GM19463 (cell line): ENCODE measurements around the gene OR8B12.

Experiments used
- ATAC-seq: cut with Tn5 transposase; IDR thresholded peaks from one replicate; pipeline ENCODE4 v1.9.1; 2021; ENCODE audit warnings: mild to moderate bottlenecking, moderate library complexity; ENCODE audit not compliant: unreplicated experiment

The OR8B12 gene

GRCh38 chr11:124543554-124543953 lies at the start of gene OR8B12:
OR8B12 (minus strand) TSS chr11:124543654; CDS start chr11:124543654, 0 bp downstream.
- no peak for ATAC-seq

GRCh38 chr11:124592627-124593026 lies 49.2 kb upstream of the OR8B12 start:
- ATAC-seq, result no peak

GRCh38 chr11:124591430-124591829 lies 48.0 kb upstream of the OR8B12 start:
- no peak for ATAC-seq

- no peak for ATAC-seq
Observed at GRCh38 chr11:124586238-124586860, 42.9 kb upstream of the OR8B12 start.

- ATAC-seq, result no peak
Observed at GRCh38 chr11:124584681-124585372, 41.4 kb upstream of the OR8B12 start.

GRCh38 chr11:124583781-124584180 lies 40.3 kb upstream of the OR8B12 start:
- no peak for ATAC-seq

- ATAC-seq, result no peak
Observed at GRCh38 chr11:124582565-124582964, 39.1 kb upstream of the OR8B12 start.

GRCh38 chr11:124581817-124582216 lies 38.4 kb upstream of the OR8B12 start:
- no peak for ATAC-seq

GRCh38 chr11:124578761-124579160 lies 35.3 kb upstream of the OR8B12 start:
- ATAC-seq, result no peak

GRCh38 chr11:124577716-124578427 lies 34.4 kb upstream of the OR8B12 start:
- no peak for ATAC-seq

GRCh38 chr11:124570160-124570559 lies 26.7 kb upstream of the OR8B12 start:
- ATAC-seq, result no peak

GRCh38 chr11:124569697-124570096 lies 26.2 kb upstream of the OR8B12 start, which contains the start of gene OR8A1:
OR8A1 (plus strand) TSS chr11:124569997; CDS start chr11:124570120, 123 bp downstream.
- no peak for ATAC-seq

- no peak for ATAC-seq
Observed at GRCh38 chr11:124556828-124557227, 13.4 kb upstream of the OR8B12 start.

GRCh38 chr11:124551987-124552386 lies 8.5 kb upstream of the OR8B12 start:
- ATAC-seq, result no peak

- no peak for ATAC-seq
Observed at GRCh38 chr11:124551189-124551588, 7.7 kb upstream of the OR8B12 start.

- ATAC-seq, result no peak
Observed at GRCh38 chr11:124543145-124543544, 309 bp downstream of the OR8B12 start.

GRCh38 chr11:124541204-124541603 lies 2.2 kb downstream of the OR8B12 start:
- no peak for ATAC-seq

- ATAC-seq, result no peak
Observed at GRCh38 chr11:124538019-124538418, 5.4 kb downstream of the OR8B12 start.

GRCh38 chr11:124536520-124536919 lies 6.9 kb downstream of the OR8B12 start:
- no peak for ATAC-seq

- no peak for ATAC-seq
Observed at GRCh38 chr11:124535552-124536232, 7.8 kb downstream of the OR8B12 start.

GRCh38 chr11:124534051-124534450 lies 9.4 kb downstream of the OR8B12 start:
- ATAC-seq, result no peak
